Measurements from ENCODE around the gene KAZN. TPM values are rescaled to one million over a fixed set of nuclear protein-coding genes. Genes with fewer than 3 reads are reported as not detected.

The KAZN gene
- total RNA-seq, 1 donor from 2014 or later = 7.9 TPM

DNA sequence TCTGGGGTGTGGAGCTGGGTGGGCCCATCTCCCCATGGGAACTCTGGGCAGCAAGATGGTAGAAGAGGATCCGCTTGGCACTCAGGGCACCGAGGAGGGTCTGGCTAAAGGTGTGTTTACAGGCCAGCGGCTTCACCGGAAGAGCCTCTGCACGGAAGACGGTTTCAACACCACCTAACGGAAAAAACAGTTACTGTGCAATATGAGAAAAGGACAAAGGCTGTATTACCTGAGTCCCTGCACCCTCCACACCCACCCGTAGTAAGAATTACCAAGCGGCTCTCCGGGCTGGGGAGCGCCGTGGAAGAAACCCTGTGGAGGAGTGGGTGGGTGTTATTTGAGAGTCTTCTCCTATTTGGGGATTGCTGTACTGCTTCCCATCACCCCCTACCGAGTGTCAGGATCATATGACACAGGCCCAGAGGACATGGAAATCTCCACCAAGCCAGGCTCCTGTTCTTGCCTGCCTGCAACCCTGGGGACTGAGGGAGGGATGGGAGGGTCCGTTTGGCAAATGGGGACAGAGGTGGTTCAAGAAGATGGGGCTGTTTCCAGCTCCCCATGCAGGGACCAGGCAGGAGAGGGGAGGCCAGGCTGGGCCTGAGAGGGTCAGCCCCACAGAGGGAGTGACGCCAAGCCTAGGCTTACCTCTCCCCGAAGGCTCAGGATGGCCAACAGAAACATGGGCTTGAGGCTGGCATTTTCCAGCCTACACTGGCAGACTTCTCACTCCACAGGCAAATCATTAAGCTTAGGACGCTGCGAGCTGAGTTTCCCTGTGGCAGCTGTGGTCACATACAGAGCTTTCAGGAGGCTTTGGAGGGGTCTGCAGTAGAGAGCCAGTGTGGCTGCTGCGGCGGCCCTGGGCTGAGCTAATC lies 351.6 kb downstream of the KAZN start:
- H3K36me3 Mint-ChIP-seq (ENCODE audit: unreplicated experiment) = no peaks in the 10 kb centered on the region
- DNase-seq = no peak
- peaks cover 4% of the 10 kb centered on the region for H3K9me3 Mint-ChIP-seq (ENCODE audit: unreplicated experiment)
- H3K4me3 Mint-ChIP-seq (ENCODE audit: unreplicated experiment) = no peak overlapping the region
- no peak overlapping the region for H3K27ac Mint-ChIP-seq (ENCODE audit: unreplicated experiment)
- TF ChIP-seq, protein P1, sequence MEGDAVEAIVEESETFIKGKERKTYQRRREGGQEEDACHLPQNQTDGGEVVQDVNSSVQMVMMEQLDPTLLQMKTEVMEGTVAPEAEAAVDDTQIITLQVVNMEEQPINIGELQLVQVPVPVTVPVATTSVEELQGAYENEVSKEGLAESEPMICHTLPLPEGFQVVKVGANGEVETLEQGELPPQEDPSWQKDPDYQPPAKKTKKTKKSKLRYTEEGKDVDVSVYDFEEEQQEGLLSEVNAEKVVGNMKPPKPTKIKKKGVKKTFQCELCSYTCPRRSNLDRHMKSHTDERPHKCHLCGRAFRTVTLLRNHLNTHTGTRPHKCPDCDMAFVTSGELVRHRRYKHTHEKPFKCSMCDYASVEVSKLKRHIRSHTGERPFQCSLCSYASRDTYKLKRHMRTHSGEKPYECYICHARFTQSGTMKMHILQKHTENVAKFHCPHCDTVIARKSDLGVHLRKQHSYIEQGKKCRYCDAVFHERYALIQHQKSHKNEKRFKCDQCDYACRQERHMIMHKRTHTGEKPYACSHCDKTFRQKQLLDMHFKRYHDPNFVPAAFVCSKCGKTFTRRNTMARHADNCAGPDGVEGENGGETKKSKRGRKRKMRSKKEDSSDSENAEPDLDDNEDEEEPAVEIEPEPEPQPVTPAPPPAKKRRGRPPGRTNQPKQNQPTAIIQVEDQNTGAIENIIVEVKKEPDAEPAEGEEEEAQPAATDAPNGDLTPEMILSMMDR (IDR thresholded peaks at IDR 0.05; ENCODE audit: partially characterized antibody, unreplicated experiment) = no peak
- peaks cover 4% of the 10 kb centered on the region for H3K27me3 Mint-ChIP-seq (ENCODE audit: unreplicated experiment)
- peaks cover 24% of the 10 kb centered on the region for H3K4me1 Mint-ChIP-seq (ENCODE audit: low read depth, unreplicated experiment)

DNA sequence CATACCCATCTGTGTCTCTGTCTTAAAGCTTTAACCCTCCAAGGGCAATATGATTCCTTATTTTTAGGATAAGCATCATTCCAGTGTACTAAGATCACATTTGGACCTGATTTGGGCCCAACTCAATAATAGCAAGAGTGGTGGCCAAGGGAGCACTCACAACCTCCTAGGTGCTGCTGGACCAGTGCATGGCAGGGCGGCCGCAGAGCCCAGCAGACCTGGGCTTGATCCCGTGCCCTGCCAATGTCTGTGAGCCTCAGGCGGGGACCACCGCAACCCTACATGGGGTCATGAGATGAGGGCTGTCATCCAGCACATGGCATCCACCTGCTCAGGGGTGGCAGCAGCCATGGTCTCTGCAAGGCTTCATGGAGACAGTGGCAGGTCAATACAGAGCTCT lies 353.3 kb downstream of the KAZN start:
- H3K27ac Mint-ChIP-seq (ENCODE audit: unreplicated experiment) = no peak overlapping the region
- DNase-seq = no peak
- H3K9me3 Mint-ChIP-seq (ENCODE audit: unreplicated experiment) = no peaks in the 10 kb centered on the region
- no peak overlapping the region for H3K4me3 Mint-ChIP-seq (ENCODE audit: unreplicated experiment)
- peaks cover 13% of the 10 kb centered on the region for H3K4me1 Mint-ChIP-seq (ENCODE audit: low read depth, unreplicated experiment)
- TF ChIP-seq, protein P1 (IDR thresholded peaks at IDR 0.05; ENCODE audit: partially characterized antibody, unreplicated experiment) = no peak
- no peaks in the 10 kb centered on the region for H3K27me3 Mint-ChIP-seq (ENCODE audit: unreplicated experiment)
- no peaks in the 10 kb centered on the region for H3K36me3 Mint-ChIP-seq (ENCODE audit: unreplicated experiment)

DNA sequence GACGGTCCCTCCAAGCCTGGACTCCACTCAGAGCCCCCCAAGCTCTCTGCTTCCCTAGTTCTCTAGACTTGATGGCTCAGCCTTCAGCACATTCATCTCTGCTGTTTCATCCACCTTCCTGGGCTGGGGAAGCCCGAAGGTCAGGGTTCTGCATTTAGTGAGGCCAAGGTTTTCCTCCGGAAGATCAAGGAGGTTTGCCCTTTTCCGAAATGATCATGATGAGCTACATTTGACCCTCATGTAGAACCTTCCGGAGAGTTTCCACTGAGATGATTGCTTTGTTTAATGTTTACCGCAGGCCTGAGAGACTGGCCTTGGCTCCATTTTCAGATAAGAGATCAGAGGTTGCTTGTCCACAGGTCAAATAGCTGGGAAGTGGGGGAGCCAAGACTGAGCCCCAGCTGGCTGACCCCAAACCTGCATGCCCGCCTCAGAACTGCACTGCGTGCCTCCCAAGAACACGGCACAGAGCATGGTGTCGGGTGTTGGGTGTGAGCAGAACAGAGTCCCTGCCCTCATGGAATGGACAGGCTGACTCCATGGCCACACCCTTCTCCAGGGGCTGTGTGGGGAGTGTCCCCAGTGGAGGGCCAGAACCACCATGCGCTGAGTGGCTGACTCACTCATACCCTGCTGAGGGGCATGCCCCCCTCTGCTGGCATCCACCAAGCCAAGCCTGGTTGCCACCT lies 354.3 kb downstream of the KAZN start:
- Mint-ChIP-seq H3K27ac (ENCODE audit: unreplicated experiment) (no peak overlapping the region), H3K9me3 (ENCODE audit: unreplicated experiment) (no peaks in the 10 kb centered on the region), H3K4me3 (ENCODE audit: unreplicated experiment) (no peak overlapping the region), H3K4me1 (ENCODE audit: low read depth, unreplicated experiment) (peaks cover 16% of the 10 kb centered on the region), H3K36me3 (ENCODE audit: unreplicated experiment) (no peaks in the 10 kb centered on the region), H3K27me3 (ENCODE audit: unreplicated experiment) (no peaks in the 10 kb centered on the region)
- TF ChIP-seq, protein P1 (IDR thresholded peaks at IDR 0.05; ENCODE audit: partially characterized antibody, unreplicated experiment) = no peak
- DNase-seq = no peak

DNA sequence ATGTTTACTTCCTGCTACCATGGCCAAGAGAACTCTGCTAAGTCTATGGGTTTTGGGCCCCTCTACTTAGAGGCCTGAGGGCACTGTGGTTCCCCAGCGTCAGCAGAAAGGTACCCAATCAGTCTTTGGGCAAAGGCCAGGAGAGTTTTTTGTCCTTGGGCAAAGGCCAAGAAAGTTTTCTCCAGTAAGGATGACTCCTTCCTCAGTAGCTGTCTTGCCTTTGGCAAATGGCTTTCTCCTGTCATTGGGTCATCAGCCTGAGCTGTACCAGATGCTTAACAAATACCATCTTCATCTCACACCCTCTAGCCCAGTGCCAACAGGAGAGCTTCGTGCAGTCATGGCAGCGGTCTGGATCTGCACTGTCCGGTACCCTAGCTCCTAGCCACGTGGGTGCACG lies 355.7 kb downstream of the KAZN start:
- H3K9me3 Mint-ChIP-seq (ENCODE audit: unreplicated experiment) = no peaks in the 10 kb centered on the region
- TF ChIP-seq, protein P1 (IDR thresholded peaks at IDR 0.05; ENCODE audit: partially characterized antibody, unreplicated experiment) = no peak
- H3K27me3 Mint-ChIP-seq (ENCODE audit: unreplicated experiment) = no peaks in the 10 kb centered on the region
- DNase-seq = no peak
- no peak overlapping the region for H3K27ac Mint-ChIP-seq (ENCODE audit: unreplicated experiment)
- peaks cover 20% of the 10 kb centered on the region for H3K4me1 Mint-ChIP-seq (ENCODE audit: low read depth, unreplicated experiment)
- H3K36me3 Mint-ChIP-seq (ENCODE audit: unreplicated experiment) = no peaks in the 10 kb centered on the region
- no peak overlapping the region for H3K4me3 Mint-ChIP-seq (ENCODE audit: unreplicated experiment)

DNA sequence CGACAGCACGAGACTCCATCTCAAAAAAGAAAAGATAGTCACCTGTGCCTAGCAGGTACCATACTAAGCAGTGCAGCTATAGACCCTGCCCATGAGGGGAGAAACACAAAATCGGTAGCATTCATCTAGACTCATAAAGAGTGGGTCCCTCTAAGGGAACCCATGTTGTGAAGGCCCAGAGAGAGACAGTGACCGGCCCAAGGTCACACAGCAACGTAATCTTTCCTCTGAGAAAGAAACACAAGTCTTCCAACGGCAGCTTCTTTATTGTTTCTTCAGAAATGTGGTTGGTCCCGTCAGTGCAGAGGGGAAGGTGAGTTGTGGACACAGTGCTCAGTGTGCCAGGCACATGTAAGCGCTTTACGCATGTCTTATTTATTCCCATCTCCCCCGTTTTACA lies 356.4 kb downstream of the KAZN start:
- Mint-ChIP-seq H3K27ac (ENCODE audit: unreplicated experiment) (no peak overlapping the region), H3K9me3 (ENCODE audit: unreplicated experiment) (peaks cover under 1% of the 10 kb centered on the region), H3K36me3 (ENCODE audit: unreplicated experiment) (no peaks in the 10 kb centered on the region), H3K4me1 (ENCODE audit: low read depth, unreplicated experiment) (peaks cover 17% of the 10 kb centered on the region), H3K4me3 (ENCODE audit: unreplicated experiment) (no peak overlapping the region), H3K27me3 (ENCODE audit: unreplicated experiment) (no peaks in the 10 kb centered on the region)
- TF ChIP-seq, protein P1 (IDR thresholded peaks at IDR 0.05; ENCODE audit: partially characterized antibody, unreplicated experiment) = no peak
- no peak for DNase-seq
